Fibroblast of lung (primary cell): Measurements from ENCODE around the gene PAEP. TPM values are rescaled to one million over a fixed set of nuclear protein-coding genes. Genes with fewer than 3 reads are reported as not detected.

Experiments used
- DNase-seq, 2 donors: peaks; one replicate each; pipeline versions ENCODE4 v3.0.0 to v3.0.0-alpha.2; 2010; ENCODE audit warnings: low read depth in 2 of 2
- H2AFZ ChIP-seq: 2 replicates; pipeline ENCODE4 v1.5.1; 2012; ENCODE audit warnings: low read length, control low read depth, inconsistent platforms
- H3K27ac ChIP-seq: 2 replicates; pipeline ENCODE4 v1.5.1; 2011; ENCODE audit warnings: low read length, control low read depth; ENCODE audit not compliant: insufficient read depth
- H3K27me3 ChIP-seq: 2 replicates; pipeline ENCODE4 v1.5.1; 2011; ENCODE audit warnings: mild to moderate bottlenecking, low read length; ENCODE audit not compliant: control insufficient read depth, insufficient read depth
- H3K36me3 ChIP-seq: 2 replicates; pipeline ENCODE4 v1.5.1; 2011; ENCODE audit warnings: low read length; ENCODE audit not compliant: control insufficient read depth, insufficient read depth
- H3K4me1 ChIP-seq: 2 replicates; pipeline ENCODE4 v1.5.1; 2011; ENCODE audit warnings: low read length; ENCODE audit not compliant: control insufficient read depth, insufficient read depth; ENCODE audit errors: extremely low read depth
- H3K4me2 ChIP-seq: 2 replicates; pipeline ENCODE4 v1.5.1; 2011; ENCODE audit warnings: low read length, control low read depth; ENCODE audit not compliant: insufficient read depth; ENCODE audit errors: extremely low read depth
- H3K4me3 ChIP-seq, 4 experiments: fragments of 200-600 bp in 1 of 4; sonication (generic) in 1 of 4; replicated peaks in 1 of 4; 2 replicates each; pipeline ENCODE4 v1.5.1; 2011 to 2016; ENCODE audit warnings: low read length in 4 of 4, low read depth in 3 of 4, mild to moderate bottlenecking in 3 of 4, control low read depth in 2 of 4, inconsistent platforms in 1 of 4, mixed read lengths in 1 of 4; ENCODE audit not compliant: insufficient read depth in 1 of 4; ENCODE audit errors: control extremely low read depth in 1 of 4
- H3K79me2 ChIP-seq: 2 replicates; pipeline ENCODE4 v1.5.1; 2012; ENCODE audit warnings: mild to moderate bottlenecking, low read length, inconsistent platforms; ENCODE audit not compliant: control insufficient read depth, insufficient read depth
- H3K9ac ChIP-seq: 2 replicates; pipeline ENCODE4 v1.5.1; 2011; ENCODE audit warnings: mild to moderate bottlenecking, low read length, control low read depth; ENCODE audit not compliant: insufficient read depth
- H3K9me3 ChIP-seq: 2 replicates; pipeline ENCODE4 v1.5.1; 2012; ENCODE audit warnings: low read depth, low read length; ENCODE audit not compliant: control insufficient read depth, insufficient read depth
- H4K20me1 ChIP-seq: 2 replicates; pipeline ENCODE4 v1.5.1; 2011; ENCODE audit warnings: low read length; ENCODE audit not compliant: control insufficient read depth, insufficient read depth; ENCODE audit errors: extremely low read depth
- CTCF ChIP-seq, 2 donors: IDR thresholded peaks in 1 of 2; conservative IDR thresholded peaks in 1 of 2; 1 replicate in 1 of 2; 2 replicates in 1 of 2; pipeline ENCODE4 v1.5.1; 2011 to 2012; ENCODE audit warnings: low read length in 2 of 2, control low read depth in 1 of 2, inconsistent platforms in 1 of 2, low read depth in 1 of 2, mild to moderate bottlenecking in 1 of 2
- EZH2 ChIP-seq: IDR thresholded peaks from 2 replicates; pipeline ENCODE4 v1.5.1; 2012; ENCODE audit warnings: low read length, control low read depth, mild to moderate bottlenecking; ENCODE audit errors: missing control alignments
- polyA plus RNA-seq, 2 donors: library from polyadenylated mRNA; depleted of rRNA in 1 of 2; stranded (reverse) in 1 of 2; unstranded in 1 of 2; fragments of >200 nt; gene quantifications; 2 replicates each; pipeline ENCODE4 v1.2.1, GENCODE V29; 2011 to 2012; ENCODE audit warnings: missing spikeins in 1 of 2
- total RNA-seq: library from RNA; depleted of rRNA; stranded (reverse); fragments of >200 nt; gene quantifications from 2 replicates; pipeline ENCODE4 v1.2.1, GENCODE V29; 2014

The PAEP gene
- total and polyA plus RNA-seq, 2 donors (not counting 1 experiment from before 2014, with no cell fraction given): not detected

GRCh38 chr9:135552021-135552697 lies 9.4 kb upstream of the PAEP start:
- Histone ChIP-seq H2AFZ (no peak overlapping the region), H3K4me2 (no peak overlapping the region), H3K4me1 (no peaks in the 10 kb centered on the region), H3K27me3 (no peaks in the 10 kb centered on the region), H3K36me3 (no peaks in the 10 kb centered on the region), H3K9me3 (no peaks in the 10 kb centered on the region), H3K27ac (no peak overlapping the region), H4K20me1 (no peaks in the 10 kb centered on the region), H3K4me3 (no peak overlapping the region), H3K9ac (no peak overlapping the region), H3K79me2 (no peaks in the 10 kb centered on the region)
- TF ChIP-seq EZH2 (no peak), CTCF (conservative IDR thresholded peaks at IDR 0.05 in 1 of 2, IDR thresholded peaks at IDR 0.05 in 1 of 2; ENCODE audit: low read depth in 1 of 2, low read length in 2 of 2) (no peak)
- DNase-seq: no peak

DNA sequence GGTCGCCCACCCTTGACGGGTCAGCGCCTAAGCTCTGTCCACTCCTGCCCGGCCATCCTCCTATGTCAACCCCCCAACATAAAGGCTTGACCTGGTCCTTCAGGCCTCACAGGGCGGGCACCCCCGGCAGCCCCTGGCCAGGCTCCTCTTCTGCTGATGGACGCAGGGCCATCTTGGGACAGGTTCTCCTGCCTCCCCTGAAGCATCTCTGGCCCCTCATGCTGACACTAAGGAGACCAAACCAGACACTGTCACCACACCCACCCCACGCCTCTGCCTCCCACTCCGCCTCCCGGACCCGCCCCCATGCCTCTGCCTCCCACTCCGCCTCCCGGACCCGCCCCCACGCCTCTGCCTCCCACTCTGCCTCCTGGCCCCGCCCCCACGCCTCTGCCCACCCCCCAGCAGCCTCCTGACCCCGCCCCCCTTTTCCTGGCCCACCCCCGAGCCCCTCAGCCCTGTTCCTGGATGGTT lies 8.8 kb upstream of the PAEP start:
- H3K9ac ChIP-seq: no peak overlapping the region
- H3K79me2 ChIP-seq: no peaks in the 10 kb centered on the region
- TF ChIP-seq EZH2 (no peak), CTCF (conservative IDR thresholded peaks at IDR 0.05 in 1 of 2, IDR thresholded peaks at IDR 0.05 in 1 of 2; ENCODE audit: low read depth in 1 of 2, low read length in 2 of 2) (no peak)
- no peak overlapping the region for H2AFZ ChIP-seq
- H3K27ac ChIP-seq: no peak overlapping the region
- no peak overlapping the region for H3K4me2 ChIP-seq
- H4K20me1 ChIP-seq: no peaks in the 10 kb centered on the region
- no peak overlapping the region for H3K4me3 ChIP-seq
- H3K4me1 ChIP-seq: no peaks in the 10 kb centered on the region
- no peaks in the 10 kb centered on the region for H3K36me3 ChIP-seq
- no peak for DNase-seq
- no peaks in the 10 kb centered on the region for H3K27me3 ChIP-seq
- H3K9me3 ChIP-seq: no peaks in the 10 kb centered on the region

DNA sequence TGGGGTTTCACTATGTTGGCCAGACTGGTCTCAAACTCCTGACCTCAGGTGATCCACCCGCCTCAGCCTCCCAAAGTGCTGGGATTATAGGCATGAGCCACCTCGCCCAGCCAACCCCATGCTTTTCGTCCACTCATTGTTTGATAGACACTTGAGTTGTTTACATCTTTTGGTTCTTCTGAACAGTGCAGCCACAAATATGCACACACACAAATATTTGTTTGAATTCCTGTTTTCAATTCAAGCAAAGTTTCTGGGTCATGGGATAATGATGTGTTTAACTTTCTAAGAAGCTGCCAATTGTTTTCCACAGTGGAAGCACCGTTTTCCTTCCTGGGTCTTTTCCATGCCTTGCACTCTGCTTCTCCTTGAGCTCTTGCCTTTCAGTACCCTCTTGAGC lies 6.8 kb upstream of the PAEP start:
- Histone ChIP-seq H3K4me1 (no peaks in the 10 kb centered on the region), H3K27me3 (no peaks in the 10 kb centered on the region), H3K9me3 (no peaks in the 10 kb centered on the region), H3K36me3 (no peaks in the 10 kb centered on the region), H3K9ac (no peak overlapping the region), H2AFZ (no peak overlapping the region), H3K4me3 (no peak overlapping the region), H4K20me1 (no peaks in the 10 kb centered on the region), H3K4me2 (no peak overlapping the region), H3K27ac (no peak overlapping the region), H3K79me2 (no peaks in the 10 kb centered on the region)
- TF ChIP-seq CTCF (conservative IDR thresholded peaks at IDR 0.05 in 1 of 2, IDR thresholded peaks at IDR 0.05 in 1 of 2; ENCODE audit: low read depth in 1 of 2, low read length in 2 of 2): no peak
- DNase-seq: no peak
